B cell (primary cell): ENCODE data around the gene BBIP1.

Experiments used
- CTCF ChIP-seq: fragments of 200-600 bp; IDR thresholded peaks from one replicate; pipeline ENCODE4 v1.8.0; 2022; ENCODE audit warnings: antibody characterized with exemption, mild to moderate bottlenecking
- EZH2 ChIP-seq: IDR thresholded peaks from 2 replicates; pipeline ENCODE4 v1.6.1; 2012; ENCODE audit warnings: borderline replicate concordance, low read depth, mild to moderate bottlenecking, moderate library complexity, low read length; ENCODE audit not compliant: insufficient read depth, poor library complexity, severe bottlenecking

GRCh38 chr10:110903280-110904278 is 15.4 kb downstream of the BBIP1 start:
- TF ChIP-seq EZH2 = no peak
- no peak for TF ChIP-seq CTCF
